Caco-2 (cell line): ENCODE results near the gene NIM1K. TPM values are rescaled to one million over a fixed set of nuclear protein-coding genes. Genes with fewer than 3 reads are reported as not detected.
A peak's percentile ranks its signal among the peaks of the same experiment; 100 is the strongest.

Source experiments
- BruUV-seq: library from RNA; stranded (reverse); fragments of 400-500 nt; replicated peaks from 2 replicates; lab custom pipeline; 2021; lab: Mats Ljungman, UMichigan
- CTCF ChIA-PET: fragments of 300-600 bp; sonication (Branson Sonifier 250); formaldehyde crosslinking; loops from one replicate; lab custom pipeline; 2022; ENCODE audit warnings: antibody characterized with exemption; lab: Charles Lee
- POLR2A ChIA-PET: fragments of 300-600 bp; sonication (Branson Sonifier 250); formaldehyde crosslinking; loops from one replicate; lab custom pipeline; 2022; ENCODE audit warnings: antibody characterized with exemption; lab: Charles Lee
- DNase-seq, 2 experiments: peaks; one replicate each; pipeline versions ENCODE4 v3.0.0 to v3.0.0-alpha.2; 2020 to 2022
- H3K27me3 ChIP-seq: replicated peaks from 2 replicates; pipeline ENCODE4 v1.6.0; 2011; ENCODE audit warnings: low read length; ENCODE audit not compliant: control insufficient read depth, insufficient read depth
- H3K36me3 ChIP-seq: 2 replicates; pipeline ENCODE4 v1.5.1; 2011; ENCODE audit warnings: low read length; ENCODE audit not compliant: control insufficient read depth, insufficient read depth
- H3K4me1 ChIP-seq: fragments of 250-450 bp; sonication (Bioruptor Pico); 2 replicates; pipeline ENCODE4 v1.5.1; 2020; ENCODE audit warnings: mild to moderate bottlenecking
- H3K4me3 ChIP-seq: 2 replicates; pipeline ENCODE4 v1.5.1; 2011; ENCODE audit warnings: low read depth, mild to moderate bottlenecking, control low read depth, low read length
- H3K9me3 ChIP-seq: fragments of 250-450 bp; sonication (Bioruptor Pico); 2 replicates; pipeline ENCODE4 v1.5.1; 2020; ENCODE audit warnings: mild to moderate bottlenecking, moderate library complexity
- H3K27ac Mint-ChIP-seq: one replicate; pipeline ENCODE4 v1.8.0; 2022; ENCODE audit warnings: mixed read lengths; ENCODE audit not compliant: unreplicated experiment
- H3K27me3 Mint-ChIP-seq: one replicate; pipeline ENCODE4 v1.8.0; 2022; ENCODE audit warnings: mixed read lengths; ENCODE audit not compliant: insufficient read depth, unreplicated experiment
- H3K36me3 Mint-ChIP-seq: one replicate; pipeline ENCODE4 v1.8.0; 2022; ENCODE audit warnings: mild to moderate bottlenecking, mixed read lengths; ENCODE audit not compliant: insufficient read depth, unreplicated experiment
- H3K4me1 Mint-ChIP-seq: one replicate; pipeline ENCODE4 v1.8.0; 2022; ENCODE audit warnings: low read depth, mixed read lengths; ENCODE audit not compliant: unreplicated experiment
- H3K4me3 Mint-ChIP-seq: one replicate; pipeline ENCODE4 v1.8.0; 2022; ENCODE audit warnings: mild to moderate bottlenecking, moderate library complexity, mixed read lengths; ENCODE audit not compliant: unreplicated experiment
- H3K9me3 Mint-ChIP-seq: one replicate; pipeline ENCODE4 v1.8.0; 2022; ENCODE audit warnings: mixed read lengths; ENCODE audit not compliant: unreplicated experiment
- CTCF ChIP-seq, 2 experiments: fragments of 200-600 bp in 1 of 2; IDR thresholded peaks; 1 replicate in 1 of 2; 2 replicates in 1 of 2; pipeline versions ENCODE4 v1.5.1 to v1.8.0; 2011 to 2022; ENCODE audit warnings: antibody characterized with exemption in 1 of 2, control low read depth in 1 of 2, inconsistent platforms in 1 of 2, low read depth in 1 of 2, low read length in 1 of 2, mild to moderate bottlenecking in 1 of 2, moderate library complexity in 1 of 2; ENCODE audit not compliant: insufficient read depth in 1 of 2, severe bottlenecking in 1 of 2, unreplicated experiment in 1 of 2
- intact Hi-C: fragments of 100-400 bp; cut with micrococcal nuclease; formaldehyde crosslinking; loops from one replicate; pipeline ENCODE4 v1.10.0; 2022; ENCODE audit not compliant: unreplicated experiment
- total RNA-seq: library from RNA; stranded (reverse); gene quantifications from 2 replicates; pipeline ENCODE4 v1.2.3, GENCODE V29; 2022

NIM1K gene
- total RNA-seq, 1 experiment from 2014 or later: not detected

- Mint-ChIP-seq H3K27me3 (no peaks in the 10 kb centered on the region), H3K36me3 (peaks cover 97% of the 10 kb centered on the region), H3K9me3 (no peaks in the 10 kb centered on the region), H3K4me1 (peaks cover 6% of the 10 kb centered on the region), H3K4me3 (no peak overlapping the region), H3K27ac (peak overlapping the region; percentile 5)
- Histone ChIP-seq H3K4me1 (peaks cover 4% of the 10 kb centered on the region), H3K4me3 (no peak overlapping the region), H3K9me3 (no peaks in the 10 kb centered on the region), H3K27me3 (no peaks in the 10 kb centered on the region), H3K36me3 (peaks cover 10% of the 10 kb centered on the region)
- TF ChIP-seq CTCF (IDR thresholded peaks at IDR 0.05; ENCODE audit: insufficient read depth in 1 of 2, low read depth in 1 of 2, low read length in 1 of 2, severe bottlenecking in 1 of 2, unreplicated experiment in 1 of 2): no peak
- intact Hi-C loops: no loop called here
- CTCF ChIA-PET: interaction anchor here (1.0 kb wide), 1 partner anchor 189 kb away, joined by 3 read pairs; no protein-coding TSS in a partner anchor
- POLR2A ChIA-PET: no interaction called here
- DNase-seq: no peak
- BruUV-seq: no TSS peak
Observed at GRCh38 chr5:43295202-43295601, 103.2 kb downstream of the NIM1K start.

- Histone ChIP-seq H3K4me3 (no peak overlapping the region), H3K36me3 (peaks cover 11% of the 10 kb centered on the region), H3K27me3 (no peaks in the 10 kb centered on the region), H3K9me3 (no peaks in the 10 kb centered on the region), H3K4me1 (no peaks in the 10 kb centered on the region; the same call in 1 of the 2 replicates)
- CTCF ChIA-PET: no interaction called here
- Mint-ChIP-seq H3K27me3 (no peaks in the 10 kb centered on the region), H3K9me3 (no peaks in the 10 kb centered on the region), H3K36me3 (peaks cover 97% of the 10 kb centered on the region), H3K4me1 (peaks cover 6% of the 10 kb centered on the region), H3K27ac (no peak overlapping the region), H3K4me3 (no peak overlapping the region)
- TF ChIP-seq CTCF (IDR thresholded peaks at IDR 0.05; ENCODE audit: insufficient read depth in 1 of 2, low read depth in 1 of 2, low read length in 1 of 2, severe bottlenecking in 1 of 2, unreplicated experiment in 1 of 2): no peak
- DNase-seq: no peak
- no TSS peak for BruUV-seq
- POLR2A ChIA-PET: no interaction called here
- intact Hi-C loops: no loop called here
Observed at GRCh38 chr5:43296835-43297234, 104.8 kb downstream of the NIM1K start.

GRCh38 chr5:43298443-43298842 is 106.4 kb downstream of the NIM1K start:
- no peaks in the 10 kb centered on the region for H3K9me3 ChIP-seq
- Mint-ChIP-seq H3K4me1 (peaks cover 17% of the 10 kb centered on the region), H3K27ac (no peak overlapping the region), H3K4me3 (no peak overlapping the region), H3K27me3 (no peaks in the 10 kb centered on the region), H3K9me3 (no peaks in the 10 kb centered on the region), H3K36me3 (peaks cover 100% of the 10 kb centered on the region)
- TF ChIP-seq CTCF (IDR thresholded peaks at IDR 0.05; ENCODE audit: insufficient read depth in 1 of 2, low read depth in 1 of 2, low read length in 1 of 2, severe bottlenecking in 1 of 2, unreplicated experiment in 1 of 2): no peak
- POLR2A ChIA-PET: no interaction called here
- TSS peak; percentile 3 for BruUV-seq
- intact Hi-C loops: no loop called here
- H3K4me1 ChIP-seq: peaks cover 6% of the 10 kb centered on the region; the same call in 1 of the 2 replicates
- H3K4me3 ChIP-seq: no peak overlapping the region
- H3K27me3 ChIP-seq: no peaks in the 10 kb centered on the region
- CTCF ChIA-PET: no interaction called here
- DNase-seq: no peak
- H3K36me3 ChIP-seq: peaks cover 12% of the 10 kb centered on the region
